HT1080 (cell line): Measurements from ENCODE around the gene ZNF318. TPM values are rescaled to one million over a fixed set of nuclear protein-coding genes. Genes with fewer than 3 reads are reported as not detected.

Experiments used
- DNase-seq: peaks from one replicate; pipeline ENCODE4 v3.0.0-alpha.2; 2015; ENCODE audit warnings: low read depth
- total RNA-seq: library from RNA; depleted of rRNA; stranded (reverse); fragments of >200 nt; shearing (Covaris generic); gene quantifications from 2 replicates; pipeline ENCODE4 v1.2.3, GENCODE V29; 2014

The ZNF318 gene
- total RNA-seq, 1 experiment from 2014 or later, result 6.4 TPM

- no peak for DNase-seq
Observed at GRCh38 chr6:43301081-43301870, 68.2 kb downstream of the ZNF318 start.

- DNase-seq, result no peak
Observed at GRCh38 chr6:43299338-43300293, 69.8 kb downstream of the ZNF318 start.

- no peak for DNase-seq
Observed at GRCh38 chr6:43298565-43299337, 70.7 kb downstream of the ZNF318 start.

- DNase-seq, result no peak
Observed at GRCh38 chr6:43297644-43298564, 71.5 kb downstream of the ZNF318 start, which contains the start of gene SLC22A7. Gene SLC22A7, plus strand, starts transcription at chr6:43298260. Its CDS starts 99 bp downstream, at chr6:43298359.

- no peak for DNase-seq
Observed at GRCh38 chr6:43296780-43297497, 72.5 kb downstream of the ZNF318 start.

- no peak for DNase-seq
Observed at GRCh38 chr6:43295456-43295855, 74.0 kb downstream of the ZNF318 start.

GRCh38 chr6:43294536-43294935, 74.9 kb downstream of the ZNF318 start:
- no peak for DNase-seq

- DNase-seq, result no peak
Observed at GRCh38 chr6:43293698-43294097, 75.7 kb downstream of the ZNF318 start.

- DNase-seq, result no peak
Observed at GRCh38 chr6:43292763-43293318, 76.6 kb downstream of the ZNF318 start.

GRCh38 chr6:43292341-43292740, 77.1 kb downstream of the ZNF318 start:
- no peak for DNase-seq

- DNase-seq, result no peak
Observed at GRCh38 chr6:43291708-43292107, 77.7 kb downstream of the ZNF318 start.

GRCh38 chr6:43290905-43291355, 78.5 kb downstream of the ZNF318 start:
- no peak for DNase-seq

GRCh38 chr6:43290339-43290904, 79.0 kb downstream of the ZNF318 start:
- DNase-seq, result no peak

GRCh38 chr6:43287717-43288679, 81.4 kb downstream of the ZNF318 start:
- no peak for DNase-seq

- DNase-seq, result no peak
Observed at GRCh38 chr6:43286980-43287716, 82.3 kb downstream of the ZNF318 start.

GRCh38 chr6:43286456-43286979, 82.9 kb downstream of the ZNF318 start:
- DNase-seq, result no peak
